IMR-90 (cell line): ENCODE data around the gene ALCAM. TPM values are rescaled to one million over a fixed set of nuclear protein-coding genes. Genes with fewer than 3 reads are reported as not detected.

Experiments used
- ATAC-seq: fragments of 200-7000 bp; cut with Tn5 transposase; 2 replicates; pipeline ENCODE4 v1.9.1; 2020; ENCODE audit warnings: low read depth, mild to moderate bottlenecking, moderate library complexity
- BruUV-seq: library from RNA; stranded (reverse); fragments of 400-500 nt; replicated peaks from 2 replicates; lab custom pipeline; 2021; lab: Mats Ljungman, UMichigan
- CTCF ChIA-PET: fragments of 300-600 bp; formaldehyde crosslinking; extraction: SDS; loops from one replicate; lab custom pipeline; 2021; ENCODE audit warnings: antibody characterized with exemption; lab: Yijun Ruan, JAX
- POLR2A ChIA-PET: fragments of 300-600 bp; sonication (Branson Sonifier 250); formaldehyde crosslinking; loops from one replicate; lab custom pipeline; 2022; ENCODE audit warnings: antibody characterized with exemption; ENCODE audit not compliant: unreplicated experiment; lab: Charles Lee
- DNase-seq: peaks from one replicate; pipeline ENCODE4 v3.0.0; 2013
- H2AFZ ChIP-seq: replicated peaks from 2 replicates; pipeline ENCODE3; 2013; ENCODE audit warnings: low read length, mild to moderate bottlenecking; ENCODE audit not compliant: poor library complexity
- H2AK5ac ChIP-seq: 2 replicates; pipeline ENCODE4 v1.6.1; 2013; ENCODE audit warnings: low read depth, low read length, inconsistent platforms
- H2AK9ac ChIP-seq: replicated peaks from 2 replicates; pipeline ENCODE3; 2013; ENCODE audit warnings: mild to moderate bottlenecking, low read depth, low read length, moderate library complexity; ENCODE audit not compliant: poor library complexity
- H2BK120ac ChIP-seq: 2 replicates; pipeline ENCODE4 v1.6.1; 2013; ENCODE audit warnings: low read depth, low read length, inconsistent platforms
- H2BK15ac ChIP-seq: 3 replicates; pipeline ENCODE4 v1.6.1; 2013; ENCODE audit warnings: low read depth, low read length, inconsistent platforms
- H2BK20ac ChIP-seq: 2 replicates; pipeline ENCODE4 v1.6.1; 2013; ENCODE audit warnings: low read depth, mild to moderate bottlenecking, inconsistent platforms, low read length, moderate library complexity
- H2BK5ac ChIP-seq: 2 replicates; pipeline ENCODE4 v1.6.1; 2013; ENCODE audit warnings: mild to moderate bottlenecking, low read depth, low read length, inconsistent platforms; ENCODE audit not compliant: poor library complexity, severe bottlenecking
- H3K14ac ChIP-seq: replicated peaks from 2 replicates; pipeline ENCODE4 v1.6.1; 2013; ENCODE audit warnings: low read depth, low read length, inconsistent platforms
- H3K18ac ChIP-seq: 2 replicates; pipeline ENCODE4 v1.6.1; 2013; ENCODE audit warnings: low read depth, low read length, control low read depth
- H3K23ac ChIP-seq: 2 replicates; pipeline ENCODE4 v1.6.1; 2013; ENCODE audit warnings: low read depth, low read length, inconsistent platforms
- H3K27ac ChIP-seq: 2 replicates; pipeline ENCODE4 v1.5.1; 2013; ENCODE audit warnings: mild to moderate bottlenecking, control low read depth, low read length; ENCODE audit not compliant: insufficient read depth
- H3K27me3 ChIP-seq: 2 replicates; pipeline ENCODE4 v1.6.1; 2013; ENCODE audit warnings: low read length; ENCODE audit not compliant: control insufficient read depth, insufficient read depth
- H3K36me3 ChIP-seq: 2 replicates; pipeline ENCODE4 v1.6.1; 2013; ENCODE audit warnings: low read length, mixed read lengths; ENCODE audit not compliant: control insufficient read depth, insufficient read depth
- H3K4ac ChIP-seq: 2 replicates; pipeline ENCODE4 v1.6.1; 2013; ENCODE audit warnings: low read depth, low read length, inconsistent platforms
- H3K4me1 ChIP-seq: 2 replicates; pipeline ENCODE4 v1.6.1; 2013; ENCODE audit warnings: low read length, mixed read lengths; ENCODE audit not compliant: control insufficient read depth, insufficient read depth
- H3K4me2 ChIP-seq: 2 replicates; pipeline ENCODE4 v1.6.1; 2013; ENCODE audit warnings: low read depth, mild to moderate bottlenecking, control low read depth, low read length, moderate library complexity
- H3K4me3 ChIP-seq: 2 replicates; pipeline ENCODE4 v1.5.1; 2013; ENCODE audit warnings: low read depth, mild to moderate bottlenecking, control low read depth, low read length, moderate library complexity; ENCODE audit not compliant: insufficient read depth
- H3K56ac ChIP-seq: 2 replicates; pipeline ENCODE4 v1.6.1; 2013; ENCODE audit warnings: low read length, inconsistent platforms; ENCODE audit not compliant: insufficient read depth; ENCODE audit errors: extremely low read depth
- H3K79me1 ChIP-seq, 2 experiments: 2 replicates each; pipeline ENCODE4 v1.6.1; 2013; ENCODE audit warnings: low read length in 2 of 2, inconsistent platforms in 1 of 2, low read depth in 1 of 2
- H3K9ac ChIP-seq: 2 replicates; pipeline ENCODE4 v1.6.1; 2013; ENCODE audit warnings: low read depth, low read length, control low read depth
- H3K9me1 ChIP-seq: 2 replicates; pipeline ENCODE4 v1.6.1; 2013; ENCODE audit warnings: low read length, inconsistent platforms; ENCODE audit not compliant: insufficient read depth
- H3K9me3 ChIP-seq: 2 replicates; pipeline ENCODE4 v1.6.1; 2013; ENCODE audit warnings: low read length; ENCODE audit not compliant: control insufficient read depth, insufficient read depth
- H4K20me1 ChIP-seq: 2 replicates; pipeline ENCODE4 v1.6.1; 2013; ENCODE audit warnings: low read length, inconsistent platforms; ENCODE audit not compliant: insufficient read depth
- H4K5ac ChIP-seq: 2 replicates; pipeline ENCODE4 v1.6.1; 2013; ENCODE audit warnings: mild to moderate bottlenecking, low read depth, low read length, control low read depth
- H4K8ac ChIP-seq, 2 experiments: 2 replicates each; pipeline ENCODE4 v1.6.1; 2013; ENCODE audit warnings: low read depth in 2 of 2, low read length in 2 of 2, control low read depth in 1 of 2, inconsistent platforms in 1 of 2
- H4K91ac ChIP-seq: 2 replicates; pipeline ENCODE4 v1.6.1; 2013; ENCODE audit warnings: low read depth, low read length, inconsistent platforms; ENCODE audit not compliant: insufficient read depth
- BHLHE40 ChIP-seq: fragments of 150-350 bp; IDR thresholded peaks from 2 replicates; pipeline ENCODE4 v1.6.1; 2016; ENCODE audit warnings: mild to moderate bottlenecking, low read depth, low read length
- CEBPB ChIP-seq: IDR thresholded peaks from 2 replicates; pipeline ENCODE4 v1.6.1; 2012; ENCODE audit warnings: low read depth, low read length, improper control_type of control experiment
- CHD1 ChIP-seq: IDR thresholded peaks from 2 replicates; pipeline ENCODE4 v1.6.1; 2012; ENCODE audit warnings: low read depth, low read length, improper control_type of control experiment
- FOS ChIP-seq: fragments of 150-350 bp; IDR thresholded peaks from 2 replicates; pipeline ENCODE4 v1.6.1; 2016; ENCODE audit warnings: low read depth, low read length
- MAFK ChIP-seq: IDR thresholded peaks from 2 replicates; pipeline ENCODE4 v1.6.1; 2012; ENCODE audit warnings: low read depth, low read length, improper control_type of control experiment
- MAZ ChIP-seq: IDR thresholded peaks from 2 replicates; pipeline ENCODE4 v1.6.1; 2012; ENCODE audit warnings: low read depth, mild to moderate bottlenecking, low read length, improper control_type of control experiment, moderate library complexity, borderline replicate concordance
- MXI1 ChIP-seq: IDR thresholded peaks from 2 replicates; pipeline ENCODE4 v1.6.1; 2012; ENCODE audit warnings: low read depth, mild to moderate bottlenecking, low read length, moderate library complexity, borderline replicate concordance
- NFE2L2 ChIP-seq: fragments of 150-350 bp; IDR thresholded peaks from 2 replicates; pipeline ENCODE4 v1.6.1; 2016; ENCODE audit warnings: low read depth, mild to moderate bottlenecking, low read length
- POLR2A ChIP-seq: IDR thresholded peaks from 2 replicates; pipeline ENCODE4 v1.6.1; 2012; ENCODE audit warnings: mild to moderate bottlenecking, low read depth, low read length
- RAD21 ChIP-seq: IDR thresholded peaks from 2 replicates; pipeline ENCODE4 v1.6.1; 2012; ENCODE audit warnings: low read length, improper control_type of control experiment
- RCOR1 ChIP-seq: IDR thresholded peaks from 2 replicates; pipeline ENCODE4 v1.6.1; 2012; ENCODE audit warnings: mild to moderate bottlenecking, low read length, improper control_type of control experiment; ENCODE audit not compliant: insufficient replicate concordance
- RFX5 ChIP-seq: IDR thresholded peaks from 2 replicates; pipeline ENCODE4 v1.8.0; 2012; ENCODE audit warnings: low read depth, mild to moderate bottlenecking, low read length, moderate library complexity
- SMC3 ChIP-seq: fragments of 150-350 bp; IDR thresholded peaks from 2 replicates; pipeline ENCODE4 v1.6.1; 2016; ENCODE audit warnings: low read depth, mild to moderate bottlenecking, antibody characterized with exemption, low read length, moderate library complexity
- WGBS, 2 experiments: methylation state at CpG; one replicate each; pipeline versions ENCODE4 v1.1.5 to v1.1.7; 2013; ENCODE audit warnings: missing lambda C conversion rate in 2 of 2; ENCODE audit not compliant: insufficient read length in 1 of 2; ENCODE audit errors: extremely low coverage in 2 of 2; 5-methylcytosine and 5-hydroxymethylcytosine counted together
- dilution Hi-C: fragments of 300-500 bp; cut with HindIII; formaldehyde crosslinking; loops from one replicate; pipeline ENCODE4 v1.14.3; 2018; ENCODE audit warnings: low sequenced_read_pairs; ENCODE audit not compliant: unreplicated experiment
- in situ Hi-C: fragments of 300-500 bp; cut with MboI; formaldehyde crosslinking; loops from 3 replicates; pipeline ENCODE4 v1.14.3; 2019; ENCODE audit warnings: low sequenced_read_pairs, inconsistent platforms, mixed read lengths
- intact Hi-C: fragments of 100-400 bp; cut with micrococcal nuclease; formaldehyde crosslinking; loops from 2 replicates; pipeline ENCODE4 v1.10.0; 2022
- polyA plus RNA-seq, 3 experiments: library from polyadenylated mRNA; depleted of rRNA; stranded (reverse); fragments of >200 nt; gene quantifications; 2 replicates each; pipeline ENCODE4 v1.2.3, GENCODE V29; 2012; ENCODE audit warnings: low replicate concordance in 1 of 3
- total RNA-seq: library from RNA; depleted of rRNA; stranded (reverse); fragments of >200 nt; gene quantifications from 2 replicates; pipeline ENCODE4 v1.2.3, GENCODE V29; 2012
- TF ChIP-seq, protein P1 (sequence below): conservative IDR thresholded peaks from 2 replicates; pipeline ENCODE4 v1.5.1; 2012; ENCODE audit warnings: mild to moderate bottlenecking, low read depth, low read length, improper control_type of control experiment
- TF ChIP-seq, protein P2 (sequence below): fragments of 150-350 bp; IDR thresholded peaks from 2 replicates; pipeline ENCODE4 v1.6.1; 2017; ENCODE audit warnings: mild to moderate bottlenecking, antibody characterized with exemption, low read length, low read depth
- TF ChIP-seq, protein P3 (sequence below): fragments of 150-350 bp; IDR thresholded peaks from 2 replicates; pipeline ENCODE4 v1.6.1; 2016; ENCODE audit warnings: low read depth, mild to moderate bottlenecking, low read length, moderate library complexity, borderline replicate concordance

ALCAM gene
- total and polyA plus RNA-seq, 2 of the 4 experiments (the other 2 are of a cell fraction) = 117 to 423 TPM

DNA sequence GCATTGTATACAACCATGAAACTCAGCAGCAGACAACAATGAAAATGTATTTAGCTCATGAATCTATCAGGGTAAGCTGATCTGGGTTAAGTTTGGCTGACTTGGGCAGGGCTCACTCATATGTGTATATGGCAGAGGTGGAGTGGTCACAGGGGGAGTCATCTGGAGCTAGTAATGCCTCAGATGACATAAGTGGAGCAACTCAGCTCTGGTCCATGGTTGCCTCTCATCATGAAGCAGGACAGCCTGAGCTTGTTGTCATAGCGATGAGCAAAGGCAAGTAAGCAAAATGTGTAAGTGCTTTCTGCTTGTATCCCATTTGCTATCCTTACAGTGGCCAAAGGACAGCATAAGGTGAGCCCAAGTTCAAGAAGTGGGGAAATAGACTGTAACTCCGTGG, 64.5 kb downstream of the ALCAM start:
- peak overlapping the region; percentile 39; the same call in 1 of the 2 replicates for H4K5ac ChIP-seq
- WGBS, 2 experiments = no CpG with 5 or more reads among the region's 2 CpGs
- H3K4ac ChIP-seq = no peak overlapping the region
- intact Hi-C loops (no loop called here), in situ Hi-C loops (no loop called here), dilution Hi-C loops (no loop called here)
- H3K27me3 ChIP-seq = no peaks in the 10 kb centered on the region
- no peak overlapping the region; the same call in 1 of the 2 replicates for H4K91ac ChIP-seq
- no peak overlapping the region for H3K56ac ChIP-seq
- no peak for TF ChIP-seq RAD21
- TF ChIP-seq RFX5 = no peak
- TF ChIP-seq, protein P1, sequence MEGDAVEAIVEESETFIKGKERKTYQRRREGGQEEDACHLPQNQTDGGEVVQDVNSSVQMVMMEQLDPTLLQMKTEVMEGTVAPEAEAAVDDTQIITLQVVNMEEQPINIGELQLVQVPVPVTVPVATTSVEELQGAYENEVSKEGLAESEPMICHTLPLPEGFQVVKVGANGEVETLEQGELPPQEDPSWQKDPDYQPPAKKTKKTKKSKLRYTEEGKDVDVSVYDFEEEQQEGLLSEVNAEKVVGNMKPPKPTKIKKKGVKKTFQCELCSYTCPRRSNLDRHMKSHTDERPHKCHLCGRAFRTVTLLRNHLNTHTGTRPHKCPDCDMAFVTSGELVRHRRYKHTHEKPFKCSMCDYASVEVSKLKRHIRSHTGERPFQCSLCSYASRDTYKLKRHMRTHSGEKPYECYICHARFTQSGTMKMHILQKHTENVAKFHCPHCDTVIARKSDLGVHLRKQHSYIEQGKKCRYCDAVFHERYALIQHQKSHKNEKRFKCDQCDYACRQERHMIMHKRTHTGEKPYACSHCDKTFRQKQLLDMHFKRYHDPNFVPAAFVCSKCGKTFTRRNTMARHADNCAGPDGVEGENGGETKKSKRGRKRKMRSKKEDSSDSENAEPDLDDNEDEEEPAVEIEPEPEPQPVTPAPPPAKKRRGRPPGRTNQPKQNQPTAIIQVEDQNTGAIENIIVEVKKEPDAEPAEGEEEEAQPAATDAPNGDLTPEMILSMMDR = no peak
- TF ChIP-seq, protein P2, sequence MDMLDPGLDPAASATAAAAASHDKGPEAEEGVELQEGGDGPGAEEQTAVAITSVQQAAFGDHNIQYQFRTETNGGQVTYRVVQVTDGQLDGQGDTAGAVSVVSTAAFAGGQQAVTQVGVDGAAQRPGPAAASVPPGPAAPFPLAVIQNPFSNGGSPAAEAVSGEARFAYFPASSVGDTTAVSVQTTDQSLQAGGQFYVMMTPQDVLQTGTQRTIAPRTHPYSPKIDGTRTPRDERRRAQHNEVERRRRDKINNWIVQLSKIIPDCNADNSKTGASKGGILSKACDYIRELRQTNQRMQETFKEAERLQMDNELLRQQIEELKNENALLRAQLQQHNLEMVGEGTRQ = no peak
- no peak for TF ChIP-seq MXI1
- TF ChIP-seq, protein P3, sequence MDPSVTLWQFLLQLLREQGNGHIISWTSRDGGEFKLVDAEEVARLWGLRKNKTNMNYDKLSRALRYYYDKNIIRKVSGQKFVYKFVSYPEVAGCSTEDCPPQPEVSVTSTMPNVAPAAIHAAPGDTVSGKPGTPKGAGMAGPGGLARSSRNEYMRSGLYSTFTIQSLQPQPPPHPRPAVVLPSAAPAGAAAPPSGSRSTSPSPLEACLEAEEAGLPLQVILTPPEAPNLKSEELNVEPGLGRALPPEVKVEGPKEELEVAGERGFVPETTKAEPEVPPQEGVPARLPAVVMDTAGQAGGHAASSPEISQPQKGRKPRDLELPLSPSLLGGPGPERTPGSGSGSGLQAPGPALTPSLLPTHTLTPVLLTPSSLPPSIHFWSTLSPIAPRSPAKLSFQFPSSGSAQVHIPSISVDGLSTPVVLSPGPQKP = no peak
- no peak for TF ChIP-seq CHD1
- no peak for TF ChIP-seq RCOR1
- no peak for TF ChIP-seq BHLHE40
- no peak for TF ChIP-seq CEBPB
- no peak for TF ChIP-seq NFE2L2
- no peak for TF ChIP-seq SMC3
- no peak for TF ChIP-seq POLR2A
- no peak for TF ChIP-seq FOS
- TF ChIP-seq MAZ = no peak
- no peak for TF ChIP-seq MAFK
- DNase-seq (peak; percentile 13), ATAC-seq (no peak)
- no peak overlapping the region for H3K18ac ChIP-seq
- no peak overlapping the region for H2BK15ac ChIP-seq
- no peak overlapping the region for H3K23ac ChIP-seq
- POLR2A ChIA-PET = no interaction called here
- no peak overlapping the region for H3K4me3 ChIP-seq
- no peak overlapping the region for H2BK120ac ChIP-seq
- peaks cover 22 to 37% of the 10 kb centered on the region in 2 experiments for H3K79me1 ChIP-seq
- no peak overlapping the region for H2BK5ac ChIP-seq
- peak overlapping the region; percentile 49; the same call in 1 of the 2 replicates for H3K14ac ChIP-seq
- no peaks in the 10 kb centered on the region for H3K9me3 ChIP-seq
- no peak overlapping the region for H2AK9ac ChIP-seq
- no peak overlapping the region for H3K9ac ChIP-seq
- no peak overlapping the region for H2AFZ ChIP-seq
- H3K36me3 ChIP-seq = peaks cover 2% of the 10 kb centered on the region
- H2AK5ac ChIP-seq = peak overlapping the region; percentile 59; the same call in 1 of the 2 replicates
- no peak overlapping the region for H3K4me2 ChIP-seq
- no peaks in the 10 kb centered on the region; the same call in 1 of the 2 replicates for H4K20me1 ChIP-seq
- 0 out of 4 replicates have a peak overlapping the region, but pooled peaks of 1 of the 2 experiments have one; percentile 33 for H4K8ac ChIP-seq
- no TSS peak for BruUV-seq
- peaks cover 9% of the 10 kb centered on the region for H3K9me1 ChIP-seq
- peaks cover 7% of the 10 kb centered on the region for H3K4me1 ChIP-seq
- CTCF ChIA-PET = interaction anchor here (0.5 kb wide), 1 partner anchor 1516 kb away, joined by 3 read pairs; no protein-coding TSS in a partner anchor
- no peak overlapping the region for H2BK20ac ChIP-seq
- H3K27ac ChIP-seq = no peak overlapping the region
